Activated CD8-positive, alpha-beta T cell treated with anti-CD3 and anti-CD28 coated beads, Interleukin-2, amount 10 ng/mL, durations not matched to agents 7 days and 5 days (primary cell): Measurements from ENCODE around the gene HGD. TPM values are rescaled to one million over a fixed set of nuclear protein-coding genes. Genes with fewer than 3 reads are reported as not detected.
"Not testable (repeated sequence)": the region's sequence is repeated elsewhere in the genome, so short reads cannot be mapped to it uniquely, and the experiment has no call there.

ENCODE experiments used
- ATAC-seq: fragments of 150-1000 bp; cut with Tn5 transposase; one replicate; pipeline ENCODE4 v1.10.0; 2021; ENCODE audit warnings: moderate library complexity
- CTCF ChIA-PET: fragments of 350-600 bp; sonication (Branson Sonifier 250); formaldehyde crosslinking; loops from one replicate; lab custom pipeline; 2021; ENCODE audit warnings: antibody characterized with exemption; lab: Charles Lee
- POLR2A ChIA-PET: fragments of 350-600 bp; sonication (Branson Sonifier 250); formaldehyde crosslinking; loops from one replicate; lab custom pipeline; 2021; ENCODE audit warnings: antibody characterized with exemption; lab: Charles Lee
- DNase-seq: peaks from one replicate; pipeline ENCODE4 v3.0.0-alpha.2; 2020
- H3K27ac Mint-ChIP-seq: one replicate; pipeline ENCODE4 v1.8.0; 2021; ENCODE audit warnings: mild to moderate bottlenecking, mixed read lengths
- H3K27me3 Mint-ChIP-seq: one replicate; pipeline ENCODE4 v1.8.0; 2021; ENCODE audit warnings: low read depth, mixed read lengths
- H3K36me3 Mint-ChIP-seq: one replicate; pipeline ENCODE4 v1.8.0; 2021; ENCODE audit warnings: low read depth, mixed read lengths
- H3K4me1 Mint-ChIP-seq: one replicate; pipeline ENCODE4 v1.8.0; 2021; ENCODE audit warnings: low read depth, mixed read lengths
- H3K4me3 Mint-ChIP-seq: one replicate; pipeline ENCODE4 v1.8.0; 2021; ENCODE audit warnings: mild to moderate bottlenecking, mixed read lengths
- H3K9me3 Mint-ChIP-seq: one replicate; pipeline ENCODE4 v1.8.0; 2022; ENCODE audit warnings: mixed read lengths; ENCODE audit not compliant: insufficient read depth
- total RNA-seq, 2 experiments: library from RNA; stranded (reverse); gene quantifications; one replicate each; pipeline ENCODE4 v1.2.3, GENCODE V29; 2021

Gene HGD
- total RNA-seq, 2 experiments from 2014 or later = 0.26 to 0.29 TPM

DNA sequence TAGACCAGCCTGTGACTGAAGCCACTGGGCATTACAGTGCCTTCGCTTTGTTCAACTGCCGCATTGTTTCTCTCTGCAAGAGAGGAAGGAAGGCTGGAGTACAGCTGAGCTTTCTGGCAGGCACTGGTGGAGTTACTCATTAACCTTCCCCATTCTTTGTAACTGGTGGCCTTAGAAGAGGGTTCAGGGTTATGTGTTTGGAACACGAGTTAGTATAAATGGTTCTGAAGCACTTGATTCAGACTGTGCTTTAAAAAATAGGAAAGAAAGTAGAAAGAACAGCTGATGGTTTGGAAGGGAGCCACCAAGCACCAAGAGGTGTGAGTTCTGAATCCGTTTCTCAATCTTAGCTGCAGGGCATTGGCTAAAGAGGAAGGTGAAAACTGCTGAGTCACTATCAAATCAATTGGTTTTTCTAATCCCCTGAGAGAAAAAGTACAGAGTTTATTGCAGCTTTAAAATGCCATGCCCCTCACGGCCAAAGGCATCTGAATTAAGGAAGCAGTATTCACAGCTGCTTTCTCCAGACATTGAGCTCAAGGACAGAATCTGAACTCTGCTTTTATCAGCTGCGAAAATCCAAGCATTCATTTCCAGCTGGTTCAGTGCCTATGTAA lies 3.6 kb downstream of the HGD start:
- H3K36me3 Mint-ChIP-seq = peaks cover 3% of the 10 kb centered on the region
- peaks cover 4% of the 10 kb centered on the region for H3K9me3 Mint-ChIP-seq
- H3K27ac Mint-ChIP-seq = no peak overlapping the region
- no peak overlapping the region for H3K4me3 Mint-ChIP-seq
- H3K27me3 Mint-ChIP-seq = peaks cover 4% of the 10 kb centered on the region
- POLR2A ChIA-PET = no interaction called here
- ATAC-seq (no peak), DNase-seq (no peak)
- CTCF ChIA-PET = interaction anchor here (0.6 to 1.4 kb wide), 3 partner anchors 83 to 1046 kb away, joined by 3 read pairs; partner anchors contain the start of gene NDUFB4
- H3K4me1 Mint-ChIP-seq = peaks cover 4% of the 10 kb centered on the region

DNA sequence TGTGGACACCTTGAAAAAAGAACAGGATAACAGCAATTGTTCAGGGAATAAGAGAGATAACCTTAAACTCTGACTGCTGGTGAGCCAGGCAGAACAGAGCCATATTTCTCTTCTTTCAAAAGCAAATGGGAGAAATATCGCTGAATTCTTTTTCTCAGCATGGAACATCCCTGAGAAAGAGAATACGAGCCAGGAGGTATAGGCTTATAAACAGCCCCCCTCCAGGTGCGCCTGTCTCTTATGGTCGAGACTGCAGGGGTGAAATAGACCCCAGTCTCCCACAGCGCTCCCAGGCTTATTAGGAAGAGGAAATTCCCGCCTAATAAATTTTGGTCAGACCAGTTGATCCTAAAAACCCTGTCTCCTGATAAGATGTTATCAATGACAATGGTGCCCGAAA lies 4.8 kb downstream of the HGD start:
- H3K27me3 Mint-ChIP-seq, CTCF ChIA-PET, H3K4me3 Mint-ChIP-seq, POLR2A ChIA-PET, H3K4me1 Mint-ChIP-seq, ATAC-seq, H3K36me3 Mint-ChIP-seq, H3K9me3 Mint-ChIP-seq, H3K27ac Mint-ChIP-seq, DNase-seq: not testable (repeated sequence)

DNA sequence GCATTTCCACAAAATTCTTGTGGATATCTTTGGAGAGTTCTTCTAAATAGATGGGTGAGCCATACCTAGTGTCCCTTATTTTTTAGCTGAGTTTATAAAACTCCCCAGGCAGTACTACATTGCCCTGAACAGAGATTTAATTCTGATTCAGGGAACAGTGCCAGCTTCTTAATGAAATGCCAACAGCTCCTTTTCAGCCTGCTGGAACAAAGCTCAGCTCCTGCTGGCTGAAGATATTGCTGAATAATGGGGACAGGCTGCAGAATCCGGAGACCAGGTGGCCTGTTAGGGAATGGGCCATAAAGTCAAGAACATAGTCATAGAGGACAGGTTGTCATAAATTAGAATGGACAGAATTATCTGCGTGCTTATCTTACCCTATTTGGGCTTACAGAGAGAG lies 8.9 kb downstream of the HGD start:
- Mint-ChIP-seq H3K27me3 (peaks cover 2% of the 10 kb centered on the region), H3K4me3 (no peak overlapping the region), H3K27ac (no peak overlapping the region), H3K36me3 (peaks cover 3% of the 10 kb centered on the region), H3K4me1 (no peaks in the 10 kb centered on the region), H3K9me3 (peaks cover 4% of the 10 kb centered on the region)
- DNase-seq = no peak
- no peak for ATAC-seq
- ChIA-PET CTCF (no interaction called here), POLR2A (no interaction called here)

DNA sequence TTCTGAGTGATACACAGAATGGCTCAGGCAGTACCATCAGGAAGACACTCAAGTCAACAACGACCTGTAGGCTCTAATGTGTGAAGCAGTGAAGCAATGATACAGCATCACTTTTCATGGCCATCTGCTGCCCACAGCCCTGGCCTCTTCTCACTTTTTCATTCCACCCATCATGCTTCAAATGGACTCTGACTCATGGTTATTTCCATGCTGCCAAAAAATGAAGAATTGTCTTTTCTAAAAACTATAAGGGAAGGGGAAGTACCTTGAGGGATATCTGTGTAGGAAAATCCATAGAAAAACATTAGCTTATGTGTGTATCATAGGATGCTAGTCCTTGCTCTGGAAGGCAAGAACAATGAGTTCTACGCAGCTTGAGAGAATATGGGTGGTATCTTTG lies 11.5 kb downstream of the HGD start:
- Mint-ChIP-seq H3K4me3 (no peak overlapping the region), H3K36me3 (no peaks in the 10 kb centered on the region), H3K9me3 (no peaks in the 10 kb centered on the region), H3K27ac (no peak overlapping the region), H3K27me3 (peaks cover 2% of the 10 kb centered on the region), H3K4me1 (no peaks in the 10 kb centered on the region)
- ChIA-PET CTCF (no interaction called here), POLR2A (no interaction called here)
- DNase-seq = no peak
- no peak for ATAC-seq

DNA sequence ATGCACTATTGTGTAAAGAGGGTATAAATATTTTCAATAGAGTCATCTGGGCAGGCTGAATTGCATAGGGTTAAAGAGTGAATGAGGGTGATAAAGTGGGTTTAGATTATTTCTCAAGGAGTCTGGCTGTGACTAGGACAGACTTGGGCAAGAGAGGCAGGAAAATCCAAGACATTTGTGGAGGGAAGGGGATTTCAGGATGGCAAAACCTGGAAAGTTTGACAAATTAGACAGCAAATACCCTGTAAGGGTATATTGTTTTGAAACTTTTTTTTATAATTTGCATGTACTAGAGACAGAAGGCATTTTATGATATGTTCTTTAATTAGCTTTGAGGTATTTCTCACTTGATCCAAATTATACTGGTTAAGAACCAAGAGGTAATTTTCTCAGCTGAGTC lies 17.1 kb downstream of the HGD start:
- no peaks in the 10 kb centered on the region for H3K9me3 Mint-ChIP-seq
- H3K27me3 Mint-ChIP-seq = no peaks in the 10 kb centered on the region
- CTCF ChIA-PET = no interaction called here
- no peak overlapping the region for H3K4me3 Mint-ChIP-seq
- H3K27ac Mint-ChIP-seq = no peak overlapping the region
- H3K4me1 Mint-ChIP-seq = no peaks in the 10 kb centered on the region
- POLR2A ChIA-PET = no interaction called here
- DNase-seq = no peak
- H3K36me3 Mint-ChIP-seq = no peaks in the 10 kb centered on the region
- ATAC-seq = no peak

DNA sequence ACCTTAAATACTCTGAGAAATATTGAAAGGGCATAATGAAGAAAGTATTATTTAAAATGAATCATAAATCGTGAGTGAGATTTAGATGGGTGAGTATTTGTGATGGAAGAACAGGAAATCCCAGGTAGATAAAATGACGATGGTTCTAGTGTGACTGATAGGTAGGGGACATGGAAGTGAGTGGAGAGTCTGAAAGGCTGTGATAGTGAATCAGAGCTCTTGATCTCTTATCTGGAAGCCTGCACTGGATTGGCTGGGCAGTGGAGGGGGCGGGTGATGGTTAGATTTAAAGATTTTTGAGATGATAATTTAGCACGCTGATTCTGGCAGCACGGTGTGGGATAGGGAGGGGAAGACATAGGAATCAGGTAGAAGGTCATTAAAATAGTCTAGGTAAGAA lies 20.1 kb downstream of the HGD start:
- H3K4me3 Mint-ChIP-seq = no peak overlapping the region
- ChIA-PET CTCF (no interaction called here), POLR2A (no interaction called here)
- H3K27me3 Mint-ChIP-seq = no peaks in the 10 kb centered on the region
- no peaks in the 10 kb centered on the region for H3K4me1 Mint-ChIP-seq
- ATAC-seq (no peak), DNase-seq (no peak)
- H3K27ac Mint-ChIP-seq = no peak overlapping the region
- H3K9me3 Mint-ChIP-seq = no peaks in the 10 kb centered on the region
- no peaks in the 10 kb centered on the region for H3K36me3 Mint-ChIP-seq

DNA sequence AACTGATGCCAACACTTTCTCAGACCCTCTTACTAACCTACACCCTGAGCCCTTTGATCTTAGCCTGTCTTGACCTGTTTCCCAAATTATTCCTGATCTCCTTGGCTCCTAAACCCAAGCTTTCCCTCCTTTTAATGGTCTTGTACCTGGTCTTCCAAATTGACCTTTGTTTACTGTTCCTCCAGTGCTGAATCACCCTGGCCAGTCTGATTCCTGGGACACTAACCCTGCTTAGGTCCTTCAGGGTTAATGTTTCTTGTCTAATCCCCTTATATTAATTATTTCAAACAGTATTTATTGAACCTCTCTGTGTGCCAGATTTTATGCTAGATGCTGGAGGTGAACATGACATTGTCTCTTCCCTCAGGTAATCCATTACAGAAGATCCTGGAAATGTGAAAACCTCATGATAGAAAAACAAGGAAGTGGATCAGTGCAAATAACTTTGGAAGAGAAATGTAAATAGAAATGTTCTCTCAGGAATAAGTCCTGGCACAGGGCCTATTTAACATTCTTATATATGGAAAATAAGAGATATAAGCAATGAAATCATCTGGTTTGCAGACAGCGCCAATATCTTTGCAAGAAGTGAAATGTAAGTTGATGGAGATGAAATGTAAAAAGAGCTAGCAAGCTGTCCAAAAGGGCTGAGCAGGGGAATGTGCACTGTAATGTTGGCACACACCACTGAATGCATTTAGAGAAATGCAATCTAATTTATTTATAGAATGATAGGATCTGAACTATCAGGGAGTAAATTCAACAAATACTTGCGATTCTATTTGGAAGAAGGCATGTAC lies 20.7 kb downstream of the HGD start:
- DNase-seq (no peak), ATAC-seq (no peak)
- Mint-ChIP-seq H3K9me3 (no peaks in the 10 kb centered on the region), H3K4me1 (no peaks in the 10 kb centered on the region), H3K36me3 (no peaks in the 10 kb centered on the region), H3K27ac (no peak overlapping the region), H3K4me3 (no peak overlapping the region), H3K27me3 (no peaks in the 10 kb centered on the region)
- ChIA-PET CTCF (no interaction called here), POLR2A (no interaction called here)

DNA sequence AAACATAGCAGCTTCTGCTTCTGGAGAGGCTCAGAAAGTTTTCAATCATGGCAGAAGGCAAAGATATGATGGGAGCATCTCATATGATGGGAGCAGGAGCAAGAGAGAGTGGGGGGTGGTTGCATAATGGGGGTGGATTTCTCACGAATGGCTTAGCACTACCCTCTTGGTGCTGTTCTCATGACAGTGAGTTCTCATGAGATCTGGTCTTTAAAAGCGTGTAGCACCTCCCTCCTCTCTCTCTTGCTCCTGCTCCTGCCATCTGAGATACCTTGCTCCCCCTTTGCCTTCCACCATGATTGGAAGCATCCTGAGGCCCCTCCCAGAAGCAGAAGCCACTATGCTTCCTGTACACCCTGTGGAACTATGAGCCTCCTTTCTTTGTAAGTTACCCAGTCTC lies 22.2 kb downstream of the HGD start:
- ATAC-seq = no peak
- POLR2A ChIA-PET = no interaction called here
- Mint-ChIP-seq H3K4me3 (no peak overlapping the region), H3K27ac (no peak overlapping the region), H3K27me3 (no peaks in the 10 kb centered on the region), H3K36me3 (no peaks in the 10 kb centered on the region), H3K4me1 (no peaks in the 10 kb centered on the region), H3K9me3 (no peaks in the 10 kb centered on the region)
- CTCF ChIA-PET = no interaction called here
- no peak for DNase-seq

DNA sequence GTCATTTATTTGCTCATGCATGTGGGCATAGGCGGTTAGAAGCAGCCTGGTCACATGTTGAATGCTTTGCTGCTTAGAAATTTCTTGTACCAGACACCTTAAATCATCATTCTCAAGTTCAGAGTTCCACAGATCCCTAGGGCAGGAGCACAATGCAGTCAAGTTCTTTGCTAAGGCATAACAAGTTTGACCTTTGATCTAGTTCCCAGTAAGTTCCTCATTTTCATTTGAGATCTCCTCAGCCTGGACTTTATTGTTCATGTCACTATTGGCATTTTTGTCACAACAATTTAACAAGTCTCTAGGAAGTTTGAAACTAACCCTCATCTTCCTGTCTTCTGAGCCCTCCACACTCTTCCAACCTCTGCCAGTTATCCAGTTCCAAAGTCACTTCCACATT lies 22.8 kb downstream of the HGD start:
- Mint-ChIP-seq H3K36me3 (no peaks in the 10 kb centered on the region), H3K4me1 (no peaks in the 10 kb centered on the region), H3K27ac (no peak overlapping the region), H3K27me3 (no peaks in the 10 kb centered on the region), H3K4me3 (no peak overlapping the region), H3K9me3 (peaks cover 2% of the 10 kb centered on the region)
- ChIA-PET POLR2A (no interaction called here), CTCF (no interaction called here)
- DNase-seq = no peak
- ATAC-seq = no peak

DNA sequence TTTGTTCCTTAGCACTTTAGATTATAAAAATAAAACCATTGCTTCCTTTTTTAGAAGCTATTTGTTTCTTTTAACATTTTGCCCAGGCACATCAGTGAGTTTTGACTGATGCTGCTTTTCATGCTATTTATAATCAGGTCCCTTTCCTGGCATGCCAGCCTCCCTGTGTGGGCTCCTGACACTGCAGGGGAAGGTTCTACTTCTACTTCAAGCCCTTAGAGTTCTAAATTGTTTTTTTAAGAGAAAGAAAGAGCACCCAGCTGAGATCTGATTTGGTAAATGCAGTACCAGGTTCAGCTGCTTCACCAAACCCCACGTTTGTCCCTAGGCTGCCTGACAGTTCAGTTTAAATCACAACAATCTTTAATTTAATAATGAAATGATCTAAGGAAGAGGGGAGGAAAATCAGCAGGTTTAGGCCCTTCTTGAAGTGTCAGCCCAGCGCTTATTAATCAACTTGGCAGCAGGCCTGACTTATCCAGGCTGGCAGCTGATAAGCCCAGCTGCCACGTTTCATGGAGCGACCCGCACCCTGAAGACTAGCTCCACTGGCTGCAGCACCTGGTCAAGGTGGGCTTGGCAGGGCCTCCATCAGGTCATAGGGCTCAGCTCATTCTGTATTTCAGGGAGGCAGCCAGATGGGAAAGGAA lies 29.0 kb downstream of the HGD start:
- ChIA-PET POLR2A (no interaction called here), CTCF (no interaction called here)
- Mint-ChIP-seq H3K4me1 (no peaks in the 10 kb centered on the region), H3K27me3 (no peaks in the 10 kb centered on the region), H3K36me3 (no peaks in the 10 kb centered on the region), H3K9me3 (peaks cover 4% of the 10 kb centered on the region), H3K4me3 (no peak overlapping the region), H3K27ac (no peak overlapping the region)
- DNase-seq = no peak
- no peak for ATAC-seq

DNA sequence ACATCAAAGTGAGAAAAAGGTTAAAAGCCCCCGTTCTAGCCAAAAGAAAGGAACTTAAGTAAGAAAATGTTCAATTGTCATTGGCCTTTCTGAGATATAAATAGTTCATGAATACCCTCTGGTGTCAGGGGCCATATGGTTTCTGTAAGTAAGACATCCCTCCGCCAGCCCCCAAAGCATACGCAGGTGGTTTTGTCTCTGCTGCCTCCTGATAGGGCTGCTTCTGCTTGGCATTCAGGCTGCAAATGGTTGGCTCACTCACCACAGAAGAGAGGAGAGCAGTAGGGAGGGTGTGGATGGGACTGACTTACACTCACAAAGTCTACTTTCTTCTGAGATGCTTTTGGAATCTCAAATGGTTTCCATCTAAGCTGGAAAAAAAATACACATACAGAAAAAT lies 29.8 kb downstream of the HGD start:
- no peaks in the 10 kb centered on the region for H3K27me3 Mint-ChIP-seq
- H3K36me3 Mint-ChIP-seq = no peaks in the 10 kb centered on the region
- no peak overlapping the region for H3K27ac Mint-ChIP-seq
- no peaks in the 10 kb centered on the region for H3K4me1 Mint-ChIP-seq
- no peak for ATAC-seq
- POLR2A ChIA-PET = no interaction called here
- H3K9me3 Mint-ChIP-seq = peaks cover 4% of the 10 kb centered on the region
- CTCF ChIA-PET = no interaction called here
- no peak overlapping the region for H3K4me3 Mint-ChIP-seq
- DNase-seq = no peak

DNA sequence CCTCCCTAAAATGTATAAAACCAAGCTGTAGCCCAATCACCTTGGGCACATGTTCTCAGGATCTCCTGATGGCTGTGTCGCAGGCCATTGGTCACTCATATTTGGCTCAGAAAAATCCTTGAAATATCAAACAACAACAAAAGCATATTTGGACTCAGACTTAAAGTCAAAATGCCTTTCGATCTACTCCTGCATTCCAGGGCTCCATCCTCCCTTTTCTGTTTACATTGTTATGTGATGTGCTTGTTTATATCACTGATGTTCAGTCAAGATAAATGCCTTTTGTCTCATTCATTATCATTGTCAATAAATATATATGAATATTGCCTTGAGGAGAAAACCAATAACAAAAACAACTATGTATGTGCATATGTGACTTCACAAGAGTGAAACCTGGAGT lies 31.7 kb downstream of the HGD start:
- H3K36me3 Mint-ChIP-seq = no peaks in the 10 kb centered on the region
- H3K4me3 Mint-ChIP-seq = no peak overlapping the region
- ATAC-seq (no peak), DNase-seq (no peak)
- no peak overlapping the region for H3K27ac Mint-ChIP-seq
- H3K9me3 Mint-ChIP-seq = peaks cover 4% of the 10 kb centered on the region
- ChIA-PET CTCF (no interaction called here), POLR2A (no interaction called here)
- no peaks in the 10 kb centered on the region for H3K4me1 Mint-ChIP-seq
- H3K27me3 Mint-ChIP-seq = no peaks in the 10 kb centered on the region
